Heart left ventricle (tissue), 16 donors: ENCODE data around the gene TXNIP. TPM values are rescaled to one million over a fixed set of nuclear protein-coding genes. Genes with fewer than 3 reads are reported as not detected.

Experiments
- ATAC-seq, 4 donors: fragments of 200-7000 bp; cut with Tn5 transposase; one replicate each; pipeline ENCODE4 v1.9.1; 2020 to 2022; ENCODE audit warnings: moderate library complexity in 4 of 4, mild to moderate bottlenecking in 3 of 4, moderate number of reproducible peaks in 1 of 4
- DNase-seq, 5 donors: peaks; one replicate each; pipeline ENCODE4 v3.0.0-alpha.2; 2020
- H3K27ac ChIP-seq, 12 donors: fragments of 200-600 bp; sonication (generic) in 4 of 12; one replicate each; pipeline versions ENCODE4 v1.5.0 to v1.8.0; 2016 to 2022; ENCODE audit warnings: mild to moderate bottlenecking in 2 of 12
- H3K27me3 ChIP-seq, 9 donors: fragments of 200-600 bp; sonication (generic) in 2 of 9; one replicate each; pipeline versions ENCODE4 v1.5.1 to v1.8.0; 2016 to 2022; ENCODE audit warnings: mild to moderate bottlenecking in 3 of 9
- H3K36me3 ChIP-seq, 9 donors: fragments of 200-600 bp; sonication (generic) in 2 of 9; one replicate each; pipeline versions ENCODE4 v1.5.0 to v1.8.0; 2018 to 2022; ENCODE audit warnings: mild to moderate bottlenecking in 2 of 9
- H3K4me1 ChIP-seq, 12 donors: fragments of 200-600 bp; sonication (generic) in 4 of 12; one replicate each; pipeline versions ENCODE4 v1.5.0 to v1.8.0; 2016 to 2022; ENCODE audit warnings: mild to moderate bottlenecking in 3 of 12
- H3K4me3 ChIP-seq, 12 donors: fragments of 200-600 bp; sonication (generic) in 4 of 12; one replicate each; pipeline versions ENCODE4 v1.5.0 to v1.8.0; 2017 to 2022; ENCODE audit warnings: mild to moderate bottlenecking in 9 of 12, moderate library complexity in 4 of 12
- H3K9me3 ChIP-seq, 12 donors: fragments of 200-600 bp; sonication (generic) in 4 of 12; one replicate each; pipeline versions ENCODE4 v1.5.0 to v1.8.0; 2016 to 2022; ENCODE audit warnings: mild to moderate bottlenecking in 1 of 12
- POLR2A ChIP-seq, 2 donors: fragments of 450-650 bp; IDR thresholded peaks; one replicate each; pipeline ENCODE4 v1.6.1; 2017; ENCODE audit warnings: antibody characterized with exemption in 2 of 2, mild to moderate bottlenecking in 2 of 2, moderate library complexity in 2 of 2
- WGBS, 4 donors: extraction: QIAGEN DNeasy Blood & Tissue Kit in 2 of 4; methylation state at CpG; one replicate each; pipeline versions ENCODE4 v1.1.5 to v1.1.7; 2013 to 2018; 5-methylcytosine and 5-hydroxymethylcytosine counted together
- intact Hi-C, 10 donors: fragments of 100-400 bp; cut with DNase I; formaldehyde crosslinking; loops; one replicate each; pipeline versions ENCODE4 v1.11.1 to v1.14.2; 2022
- polyA plus RNA-seq, 2 donors: library from polyadenylated mRNA; stranded (reverse); fragments of 200-250 nt; gene quantifications; one replicate each; pipeline ENCODE4 v1.2.3, GENCODE V29; 2013
- total RNA-seq, 9 donors: library from RNA; depleted of rRNA in 2 of 9; stranded (reverse); fragments of >200 nt in 2 of 9; fragmentation: NEBNext Ultra II Directional in 3 of 9; extraction: Animal tissue kit (Norgen Biotek cat#: 25700) in 3 of 9; gene quantifications; one replicate each; pipeline versions ENCODE4 v1.1.0 to v1.2.4, GENCODE V29; 2016 to 2023
- TF ChIP-seq, protein P1 (sequence below), 12 donors: fragments of 200-600 bp; sonication (generic) in 4 of 12; IDR thresholded peaks; one replicate each; pipeline versions ENCODE4 v1.5.0 to v1.8.0; 2018 to 2022; ENCODE audit warnings: antibody characterized with exemption in 12 of 12, mild to moderate bottlenecking in 5 of 12
- donor health status: ischemic (EF 13 %, LVEDD 7.1; RV severe dilation, severe dysfunction).
- donor health status: healthy with polysubstance abuse.
- donor health status: DM: no; HTN: yes; CAD: no.
- donor health status: DM: no; HTN: no; CAD: no.
- donor health status: ischemic (EF 25% LVEDD 6.9; RV normal size, moderate dysfunction).
- donor health status: ischemic (EF 25% LVEDD 5.7; RV mildly dilated, moderate dysfunction).
- donor health status: healthy.
- donor health status: DM: yes; HTN: yes; CAD: no.
- donor health status: ischemic (EF 35%, LVEDD 5.7; RV mildly dilated, moderate dysfunction).
- donor health status: nonischemic (EF 11% LVEDD 7.7; RV severe dilation, severe dysfunction).
- donor health status: DM: yes; HTN: yes; CAD: no.
- donor health status: PGD.
- donor health status: ischemic (EF 29% LVEDD 5.4; RV normal size, mild dysfunction).
- donor health status: nonischemic (EF 23%, LVEDD 6.1; RV moderate dilation, normal function).

TXNIP gene
- total and polyA plus RNA-seq, 11 donors: 222 to 1,925 (median 844) TPM

DNA sequence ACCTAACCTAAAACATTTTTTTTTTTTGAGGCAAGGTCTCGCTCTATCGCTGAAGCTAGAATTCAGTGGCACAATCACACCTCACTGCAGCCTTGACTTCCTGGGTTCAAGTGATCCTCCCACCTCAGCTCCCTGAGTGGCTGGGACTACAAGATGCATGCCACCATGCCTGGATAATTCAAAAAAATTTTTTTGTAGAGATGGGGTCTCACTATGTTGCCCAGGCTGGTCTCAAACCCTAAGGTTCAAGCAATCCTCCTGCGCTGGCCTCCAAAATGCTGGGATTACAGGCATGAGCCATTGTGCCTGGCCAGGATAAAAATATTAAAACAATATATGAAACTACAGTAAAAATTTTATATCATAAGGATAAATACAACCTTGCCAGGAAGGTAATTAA, 43.5 kb downstream of the TXNIP start:
- Histone ChIP-seq H3K27ac (no peak overlapping the region), H3K4me3 (no peak overlapping the region), H3K36me3 (peaks cover 0 to 33% (median 6%) of the 10 kb centered on the region in 9 donors), H3K27me3 (no peaks in the 10 kb centered on the region), H3K9me3 (no peaks in the 10 kb centered on the region), H3K4me1 (peaks cover 15 to 61% (median 38%) of the 10 kb centered on the region in 12 donors)
- no peak for ATAC-seq
- TF ChIP-seq POLR2A (IDR thresholded peaks at IDR 0.05): no peak
- TF ChIP-seq, protein P1, sequence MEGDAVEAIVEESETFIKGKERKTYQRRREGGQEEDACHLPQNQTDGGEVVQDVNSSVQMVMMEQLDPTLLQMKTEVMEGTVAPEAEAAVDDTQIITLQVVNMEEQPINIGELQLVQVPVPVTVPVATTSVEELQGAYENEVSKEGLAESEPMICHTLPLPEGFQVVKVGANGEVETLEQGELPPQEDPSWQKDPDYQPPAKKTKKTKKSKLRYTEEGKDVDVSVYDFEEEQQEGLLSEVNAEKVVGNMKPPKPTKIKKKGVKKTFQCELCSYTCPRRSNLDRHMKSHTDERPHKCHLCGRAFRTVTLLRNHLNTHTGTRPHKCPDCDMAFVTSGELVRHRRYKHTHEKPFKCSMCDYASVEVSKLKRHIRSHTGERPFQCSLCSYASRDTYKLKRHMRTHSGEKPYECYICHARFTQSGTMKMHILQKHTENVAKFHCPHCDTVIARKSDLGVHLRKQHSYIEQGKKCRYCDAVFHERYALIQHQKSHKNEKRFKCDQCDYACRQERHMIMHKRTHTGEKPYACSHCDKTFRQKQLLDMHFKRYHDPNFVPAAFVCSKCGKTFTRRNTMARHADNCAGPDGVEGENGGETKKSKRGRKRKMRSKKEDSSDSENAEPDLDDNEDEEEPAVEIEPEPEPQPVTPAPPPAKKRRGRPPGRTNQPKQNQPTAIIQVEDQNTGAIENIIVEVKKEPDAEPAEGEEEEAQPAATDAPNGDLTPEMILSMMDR (IDR thresholded peaks at IDR 0.05): no peak
- no peak for DNase-seq
- intact Hi-C loops: loop anchor here in 1 of 10 donors (10.0 kb wide), 1 partner anchor 98 kb away; the partner anchor contains the start of gene PIAS3
- WGBS, 4 donors: 94 to 100% (median 98%) methylated on average over 3 of the region's 3 CpGs

DNA sequence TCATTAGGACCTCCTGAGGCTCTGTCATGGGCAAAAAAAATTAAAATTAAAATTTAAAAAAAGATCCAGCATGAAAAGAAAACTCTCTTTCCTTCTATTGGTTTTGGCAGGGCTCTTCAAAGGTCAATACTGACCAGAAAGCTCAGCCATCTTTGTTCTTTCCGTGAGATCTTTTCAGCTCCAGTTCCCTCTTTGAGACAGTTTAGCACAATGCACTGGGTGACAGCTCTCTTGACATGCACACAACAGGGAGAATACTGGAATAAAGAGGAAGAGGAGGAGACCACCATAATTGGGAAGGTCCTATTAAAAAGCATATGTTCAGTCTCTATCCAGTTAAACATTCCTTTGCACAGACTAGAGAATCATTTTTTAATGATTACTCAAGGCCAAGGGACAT, 44.9 kb downstream of the TXNIP start:
- 81 to 91% (median 89%) methylated on average over 1 of the region's 1 CpG for WGBS, 4 donors
- peaks cover 13 to 62% (median 33%) of the 10 kb centered on the region in 12 donors for H3K4me1 ChIP-seq
- no peaks in the 10 kb centered on the region for H3K9me3 ChIP-seq
- H3K27me3 ChIP-seq: no peaks in the 10 kb centered on the region
- H3K36me3 ChIP-seq: peaks cover 0 to 45% (median 17%) of the 10 kb centered on the region in 9 donors
- intact Hi-C loops: loop anchor here in 1 of 10 donors (10.0 kb wide), 1 partner anchor 97 kb away; the partner anchor contains the start of gene PIAS3
- H3K27ac ChIP-seq: no peak overlapping the region
- no peak for ATAC-seq
- no peak overlapping the region for H3K4me3 ChIP-seq
- DNase-seq: no peak
- TF ChIP-seq, protein P1 (IDR thresholded peaks at IDR 0.05): no peak
- TF ChIP-seq POLR2A (IDR thresholded peaks at IDR 0.05): no peak

DNA sequence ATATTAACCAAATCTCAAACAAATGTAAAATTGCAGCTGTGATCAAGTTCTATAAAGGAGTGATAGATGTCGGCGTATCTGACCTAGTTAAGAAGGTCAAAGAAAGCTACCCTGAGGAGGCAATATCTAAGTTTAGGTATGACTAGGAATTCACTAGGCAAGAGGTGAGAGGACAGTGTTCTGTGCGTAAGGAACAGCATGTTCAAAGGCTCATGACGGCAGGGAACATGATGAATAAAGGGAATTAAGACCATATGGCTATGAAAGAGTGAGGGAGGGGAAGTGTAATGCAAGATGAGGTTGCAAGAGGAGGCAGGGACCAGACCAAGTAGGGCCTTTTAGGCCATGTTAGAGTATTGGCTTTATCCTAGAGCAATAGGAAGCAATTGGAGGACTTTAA, 47.2 kb downstream of the TXNIP start:
- peak overlapping the region in 3 of 12 donors; percentile 15 to 69 (median 45) for H3K27ac ChIP-seq
- H3K9me3 ChIP-seq: no peaks in the 10 kb centered on the region
- peaks cover 0 to 60% (median 31%) of the 10 kb centered on the region in 9 donors for H3K36me3 ChIP-seq
- WGBS, 4 donors: 58 to 79% (median 62%) methylated on average over 4 of the region's 4 CpGs
- ATAC-seq (peak in 3 of 4 donors; percentile 45 to 85 (median 61)), DNase-seq (no peak)
- H3K4me1 ChIP-seq: peaks cover 0 to 39% (median 11%) of the 10 kb centered on the region in 12 donors
- no peaks in the 10 kb centered on the region for H3K27me3 ChIP-seq
- no peak overlapping the region for H3K4me3 ChIP-seq
- no peak for TF ChIP-seq POLR2A (IDR thresholded peaks at IDR 0.05)
- TF ChIP-seq, protein P1 (IDR thresholded peaks at IDR 0.05): no peak
- intact Hi-C loops: no loop called here

DNA sequence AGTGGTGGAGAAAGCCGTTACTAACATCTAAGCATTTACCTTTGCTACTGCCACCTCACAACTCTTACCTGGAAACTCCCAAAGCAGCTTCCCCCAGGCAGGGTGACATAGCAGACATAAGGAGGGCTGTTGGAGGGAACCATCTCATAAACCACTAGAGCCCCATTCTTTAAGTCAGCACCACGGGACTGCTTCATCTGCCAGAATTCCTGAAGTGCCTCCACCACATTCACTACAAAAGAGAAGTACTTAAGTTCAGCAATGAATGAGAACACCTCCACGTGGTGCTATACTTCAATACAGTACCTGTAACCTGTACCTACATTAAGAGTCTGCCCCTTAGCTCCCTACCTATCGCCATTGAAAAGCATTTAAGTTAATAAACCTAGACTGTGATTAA, 48.8 kb downstream of the TXNIP start:
- WGBS, 4 donors: 70 to 79% (median 75%) methylated on average over 4 of the region's 4 CpGs
- Histone ChIP-seq H3K27ac (no peak overlapping the region), H3K4me3 (no peak overlapping the region), H3K4me1 (peaks cover 0 to 32% (median 9%) of the 10 kb centered on the region in 12 donors), H3K27me3 (no peaks in the 10 kb centered on the region), H3K36me3 (peaks cover 0 to 76% (median 47%) of the 10 kb centered on the region in 9 donors), H3K9me3 (no peaks in the 10 kb centered on the region)
- DNase-seq (no peak), ATAC-seq (no peak)
- intact Hi-C loops: no loop called here
- TF ChIP-seq, protein P1 (IDR thresholded peaks at IDR 0.05): no peak
- TF ChIP-seq POLR2A (IDR thresholded peaks at IDR 0.05): no peak
